Measurements from ENCODE around the gene TCHP. TPM values are rescaled to one million over a fixed set of nuclear protein-coding genes. Genes with fewer than 3 reads are reported as not detected.
"Not testable (repeated sequence)": the region's sequence is repeated elsewhere in the genome, so short reads cannot be mapped to it uniquely, and the experiment has no call there.

TCHP gene
- total and polyA plus RNA-seq, 2 experiments from 2014 or later, result 3.1 to 6.2 TPM

GRCh38 chr12:109861689-109862314 lies 38.3 kb upstream of the TCHP start (continued):
- TF ChIP-seq REST (IDR thresholded peaks at IDR 0.05; ENCODE audit: unreplicated experiment), result no peak

GRCh38 chr12:109862491-109862890 lies 37.6 kb upstream of the TCHP start:
- H3K27me3 Mint-ChIP-seq (ENCODE audit: insufficient read depth, low read depth, poor library complexity); H3K9me2 ChIP-seq (ENCODE audit: insufficient read depth); H3K27ac ChIP-seq (ENCODE audit: low read depth): not testable (repeated sequence)

DNA sequence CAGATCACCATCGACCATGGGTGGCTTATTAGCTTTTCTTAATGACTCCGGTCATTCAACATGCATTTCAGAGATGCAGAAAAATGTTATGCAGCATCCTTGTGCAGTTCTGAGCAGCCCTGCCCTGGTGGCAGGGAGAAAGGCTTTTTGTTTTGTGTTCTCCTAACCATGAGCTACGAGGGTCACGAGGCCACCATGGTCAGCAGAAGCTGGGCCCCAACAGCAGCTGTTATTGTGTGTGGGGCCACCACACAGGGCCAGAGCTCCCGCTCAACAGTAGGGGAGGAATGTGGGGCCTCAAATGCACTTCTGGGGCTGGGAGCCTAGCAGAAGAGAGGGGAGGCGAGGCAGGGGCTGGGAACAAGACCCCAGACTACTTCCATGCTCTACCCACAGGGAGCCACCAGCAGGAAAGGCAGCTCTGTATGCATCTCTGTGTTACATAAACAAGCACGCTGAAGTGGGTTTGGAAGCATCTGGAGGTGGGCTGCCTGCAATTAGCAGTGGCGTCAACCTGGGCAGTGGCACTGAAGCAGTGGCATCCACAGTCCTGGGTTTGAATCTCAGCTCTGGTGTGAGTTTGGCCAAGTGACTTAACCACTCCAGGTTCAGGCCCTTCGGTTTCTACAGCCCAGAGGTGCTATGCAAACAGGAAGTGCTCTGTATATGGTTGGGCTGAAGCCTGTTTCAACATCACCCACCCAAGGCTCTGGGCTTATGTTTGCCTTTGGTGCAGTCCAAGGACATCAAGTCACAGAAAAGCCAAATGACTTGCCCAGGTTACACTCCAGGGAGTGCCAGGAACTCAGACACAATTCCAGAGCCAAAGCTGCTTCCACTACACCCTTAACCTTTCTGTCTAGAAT lies 36.0 kb upstream of the TCHP start:
- no peaks in the 10 kb centered on the region for H3K27me3 ChIP-seq (ENCODE audit: insufficient read depth)
- H4K20me1 ChIP-seq (replicated peaks; ENCODE audit: insufficient read depth), result peaks cover 17% of the 10 kb centered on the region; the same call in 1 of the 2 replicates
- Mint-ChIP-seq H3K4me3 (no peak overlapping the region; the same call in 2 of the 3 replicates), H3K36me3 (ENCODE audit: low read depth) (no peaks in the 10 kb centered on the region), H3K27me3 (ENCODE audit: insufficient read depth, low read depth, poor library complexity) (peaks cover 5% of the 10 kb centered on the region), H3K27ac (no peak overlapping the region), H3K4me1 (peaks cover 12% of the 10 kb centered on the region), H3K9me3 (no peaks in the 10 kb centered on the region)
- H3K4me1 ChIP-seq (ENCODE audit: insufficient read depth), result no peaks in the 10 kb centered on the region
- no peak overlapping the region for H3K4me3 ChIP-seq
- H3F3A ChIP-seq (replicated peaks; ENCODE audit: low read depth), result no peaks in the 10 kb centered on the region
- H3K9me2 ChIP-seq (ENCODE audit: insufficient read depth), result no peaks in the 10 kb centered on the region
- H2AFZ ChIP-seq, result no peak overlapping the region
- 0 out of 2 replicates have a peak overlapping the region, but pooled peaks have one; percentile 20 for H3K4me2 ChIP-seq
- no peaks in the 10 kb centered on the region for H3K36me3 ChIP-seq (ENCODE audit: insufficient read depth)
- DNase-seq (ENCODE audit: low spot score), result no peak
- ATAC-seq, result peak; percentile 55
- H3K79me2 ChIP-seq (replicated peaks; ENCODE audit: insufficient read depth), result peaks cover 6% of the 10 kb centered on the region
- H3K27ac ChIP-seq (ENCODE audit: low read depth), result no peak overlapping the region
- no peak for TF ChIP-seq JUNB (IDR thresholded peaks at IDR 0.05; ENCODE audit: unreplicated experiment)
- no peak for TF ChIP-seq EZH2 (IDR thresholded peaks at IDR 0.05; ENCODE audit: low read depth, unreplicated experiment)
- TF ChIP-seq ETS1 (IDR thresholded peaks at IDR 0.05), result no peak
- no peak for TF ChIP-seq ZNF331 (CRISPR knock-in tag; IDR thresholded peaks at IDR 0.05; ENCODE audit: low read depth)
- no peak for TF ChIP-seq STAT1 (IDR thresholded peaks at IDR 0.05; ENCODE audit: unreplicated experiment)
- TF ChIP-seq CREB1 (CRISPR knock-in tag; IDR thresholded peaks at IDR 0.05; ENCODE audit: low read depth), result no peak

More at GRCh38 chr12:109862491-109862890, 37.6 kb upstream of the TCHP start:
- Mint-ChIP-seq H3K4me1 (peaks cover 12% of the 10 kb centered on the region), H3K36me3 (ENCODE audit: low read depth) (peaks cover 10% of the 10 kb centered on the region; the same call in 2 of the 3 replicates)
- peaks cover 17% of the 10 kb centered on the region; the same call in 1 of the 2 replicates for H4K20me1 ChIP-seq (replicated peaks; ENCODE audit: insufficient read depth)
- H3K9me3 Mint-ChIP-seq; H3K27ac Mint-ChIP-seq; H3K36me3 ChIP-seq (ENCODE audit: insufficient read depth); H2AFZ ChIP-seq; H3F3A ChIP-seq (replicated peaks; ENCODE audit: low read depth); H3K4me2 ChIP-seq; H3K4me3 Mint-ChIP-seq; H3K4me3 ChIP-seq; H3K79me2 ChIP-seq (replicated peaks; ENCODE audit: insufficient read depth); H3K4me1 ChIP-seq (ENCODE audit: insufficient read depth); DNase-seq (ENCODE audit: low spot score); ATAC-seq; H3K27me3 ChIP-seq (ENCODE audit: insufficient read depth): not testable (repeated sequence)
